ENCODE data around the gene ATP5PB.

ATP5PB gene

DNA sequence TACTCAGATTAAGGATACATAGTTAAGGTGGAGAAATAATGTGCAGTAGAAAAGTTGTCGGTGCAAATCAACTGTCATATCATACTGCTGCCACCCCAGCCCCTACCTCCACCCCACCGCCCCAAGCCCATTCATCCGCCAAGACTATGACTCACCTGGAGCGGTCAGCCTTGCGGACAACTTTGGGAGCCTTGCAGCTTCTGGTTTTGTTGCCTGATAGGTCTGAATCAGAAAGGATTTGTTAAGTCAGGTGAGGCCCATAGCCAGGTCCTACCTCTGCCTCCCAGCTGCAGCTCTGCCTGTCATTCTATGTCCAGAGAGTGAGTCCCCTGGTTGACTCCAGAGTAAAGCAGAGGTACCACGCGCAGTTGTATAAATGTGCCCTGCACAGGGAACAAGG is 37.2 kb downstream of the ATP5PB start:
- in situ Hi-C loops (cut with MboI; ENCODE audit: low pct_unique_long_range_greater_than_20kb, low sequenced_read_pairs, unreplicated experiment) = no loop called here
- no peak for DNase-seq (ENCODE audit: low spot score)
- TF ChIP-seq, protein P1, sequence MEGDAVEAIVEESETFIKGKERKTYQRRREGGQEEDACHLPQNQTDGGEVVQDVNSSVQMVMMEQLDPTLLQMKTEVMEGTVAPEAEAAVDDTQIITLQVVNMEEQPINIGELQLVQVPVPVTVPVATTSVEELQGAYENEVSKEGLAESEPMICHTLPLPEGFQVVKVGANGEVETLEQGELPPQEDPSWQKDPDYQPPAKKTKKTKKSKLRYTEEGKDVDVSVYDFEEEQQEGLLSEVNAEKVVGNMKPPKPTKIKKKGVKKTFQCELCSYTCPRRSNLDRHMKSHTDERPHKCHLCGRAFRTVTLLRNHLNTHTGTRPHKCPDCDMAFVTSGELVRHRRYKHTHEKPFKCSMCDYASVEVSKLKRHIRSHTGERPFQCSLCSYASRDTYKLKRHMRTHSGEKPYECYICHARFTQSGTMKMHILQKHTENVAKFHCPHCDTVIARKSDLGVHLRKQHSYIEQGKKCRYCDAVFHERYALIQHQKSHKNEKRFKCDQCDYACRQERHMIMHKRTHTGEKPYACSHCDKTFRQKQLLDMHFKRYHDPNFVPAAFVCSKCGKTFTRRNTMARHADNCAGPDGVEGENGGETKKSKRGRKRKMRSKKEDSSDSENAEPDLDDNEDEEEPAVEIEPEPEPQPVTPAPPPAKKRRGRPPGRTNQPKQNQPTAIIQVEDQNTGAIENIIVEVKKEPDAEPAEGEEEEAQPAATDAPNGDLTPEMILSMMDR (IDR thresholded peaks at IDR 0.05; ENCODE audit: extremely low read depth, insufficient read depth, missing control alignments) = no peak

- TF ChIP-seq, protein P1 (IDR thresholded peaks at IDR 0.05; ENCODE audit: extremely low read depth, insufficient read depth, missing control alignments) = no peak
- in situ Hi-C loops (cut with MboI; ENCODE audit: low pct_unique_long_range_greater_than_20kb, low sequenced_read_pairs, unreplicated experiment) = no loop called here
- no peak for DNase-seq (ENCODE audit: low spot score)
Observed at GRCh38 chr1:111487133-111487532, 37.9 kb downstream of the ATP5PB start.

- in situ Hi-C loops (cut with MboI; ENCODE audit: low pct_unique_long_range_greater_than_20kb, low sequenced_read_pairs, unreplicated experiment) = no loop called here
- no peak for DNase-seq (ENCODE audit: low spot score)
- TF ChIP-seq, protein P1 (IDR thresholded peaks at IDR 0.05; ENCODE audit: extremely low read depth, insufficient read depth, missing control alignments) = no peak
Observed at GRCh38 chr1:111488669-111489068, 39.4 kb downstream of the ATP5PB start.

- in situ Hi-C loops (cut with MboI; ENCODE audit: low pct_unique_long_range_greater_than_20kb, low sequenced_read_pairs, unreplicated experiment) = loop anchor here (10.0 kb wide), 1 partner anchor 275 kb away; no protein-coding TSS in a partner anchor
Observed at GRCh38 chr1:111489604-111490003, 40.3 kb downstream of the ATP5PB start.

GRCh38 chr1:111490220-111490619 is 41.0 kb downstream of the ATP5PB start:
- in situ Hi-C loops (cut with MboI; ENCODE audit: low pct_unique_long_range_greater_than_20kb, low sequenced_read_pairs, unreplicated experiment) = loop anchor here (10.0 kb wide), 1 partner anchor 275 kb away; no protein-coding TSS in a partner anchor
- no peak for DNase-seq (ENCODE audit: low spot score)
- TF ChIP-seq, protein P1 (IDR thresholded peaks at IDR 0.05; ENCODE audit: extremely low read depth, insufficient read depth, missing control alignments) = no peak

More at GRCh38 chr1:111489604-111490003, 40.3 kb downstream of the ATP5PB start:
- TF ChIP-seq, protein P1 (IDR thresholded peaks at IDR 0.05; ENCODE audit: extremely low read depth, insufficient read depth, missing control alignments) = no peak
- DNase-seq (ENCODE audit: low spot score) = no peak

- in situ Hi-C loops (cut with MboI; ENCODE audit: low pct_unique_long_range_greater_than_20kb, low sequenced_read_pairs, unreplicated experiment) = loop anchor here (10.0 kb wide), 1 partner anchor 274 kb away; no protein-coding TSS in a partner anchor
- DNase-seq (ENCODE audit: low spot score) = no peak
- TF ChIP-seq, protein P1 (IDR thresholded peaks at IDR 0.05; ENCODE audit: extremely low read depth, insufficient read depth, missing control alignments) = no peak
Observed at GRCh38 chr1:111491070-111491469, 41.8 kb downstream of the ATP5PB start.

Data from GM13977 (cell line).